HepG2 (cell line): Measurements from ENCODE around the gene MUC4. TPM values are rescaled to one million over a fixed set of nuclear protein-coding genes. Genes with fewer than 3 reads are reported as not detected.

ENCODE experiments used
- ATAC-seq: fragments of 200-7000 bp; cut with Tn5 transposase; 3 replicates; pipeline ENCODE4 v1.9.1; 2020; ENCODE audit warnings: mild to moderate bottlenecking, moderate library complexity
- BruUV-seq: library from RNA; stranded (reverse); fragments of 400-500 nt; replicated peaks from 2 replicates; lab custom pipeline; 2021; lab: Mats Ljungman, UMichigan
- CTCF ChIA-PET: fragments of 300-600 bp; formaldehyde crosslinking; extraction: SDS; loops from one replicate; lab custom pipeline; 2021; ENCODE audit warnings: low total read pairs, inconsistent platforms, low intra/inter-chr PET ratio; lab: Yijun Ruan, JAX
- POLR2A ChIA-PET: fragments of 350-600 bp; sonication (Branson Sonifier 250); formaldehyde crosslinking; loops from one replicate; lab custom pipeline; 2020; ENCODE audit warnings: antibody characterized with exemption, inconsistent platforms; lab: Yijun Ruan, JAX
- DNase-seq: peaks from one replicate; pipeline ENCODE4 v3.0.0-alpha.2; 2015; ENCODE audit warnings: low spot score
- FAIRE-seq: peaks from 3 replicates; lab custom pipeline; 2011; peaks lifted over from hg19 to GRCh38; lab: Jason Lieb, UNC
- H2AFZ ChIP-seq: one replicate; pipeline ENCODE4 v1.6.1; 2011; ENCODE audit warnings: low read length, inconsistent platforms
- H3K27ac ChIP-seq: fragments of 300-600 bp; 3 replicates; pipeline ENCODE4 v1.8.0; 2011; ENCODE audit warnings: mixed run types, mild to moderate bottlenecking, mixed read lengths, low read length, inconsistent platforms; ENCODE audit not compliant: insufficient read depth; ENCODE audit errors: extremely low read length
- H3K27me3 ChIP-seq, 2 experiments: fragments of 200-600 bp in 1 of 2; 2 replicates in 1 of 2; 3 replicates in 1 of 2; pipeline versions ENCODE4 v1.6.0 to v1.8.0; 2011; ENCODE audit warnings: low read length in 2 of 2, mild to moderate bottlenecking in 2 of 2, moderate library complexity in 2 of 2, inconsistent platforms in 1 of 2; ENCODE audit not compliant: insufficient read depth in 2 of 2, control insufficient read depth in 1 of 2
- H3K36me3 ChIP-seq, 2 experiments: fragments of 200-600 bp in 1 of 2; replicated peaks in 1 of 2; 2 replicates in 1 of 2; 3 replicates in 1 of 2; pipeline versions ENCODE4 v1.5.1 to v1.8.0; 2011; ENCODE audit warnings: low read length in 2 of 2, inconsistent platforms in 1 of 2; ENCODE audit not compliant: insufficient read depth in 2 of 2, control insufficient read depth in 1 of 2
- H3K4me1 ChIP-seq: 2 replicates; pipeline ENCODE4 v1.5.1; 2012; ENCODE audit warnings: low read length, inconsistent platforms; ENCODE audit not compliant: insufficient read depth
- H3K4me2 ChIP-seq: 2 replicates; pipeline ENCODE4 v1.6.0; 2011; ENCODE audit warnings: low read depth, low read length, inconsistent platforms
- H3K4me3 ChIP-seq, 3 experiments: fragments of 200-600 bp in 1 of 3; sonication (generic), shearing (Covaris generic) in 1 of 3; replicated peaks in 1 of 3; 2 replicates each; pipeline ENCODE4 v1.5.1; 2011 to 2016; ENCODE audit warnings: low read length in 3 of 3, inconsistent platforms in 2 of 3, low read depth in 2 of 3, mild to moderate bottlenecking in 2 of 3, control low read depth in 1 of 3, mixed read lengths in 1 of 3; ENCODE audit not compliant: insufficient read depth in 1 of 3
- H3K79me2 ChIP-seq: one replicate; pipeline ENCODE4 v1.6.1; 2011; ENCODE audit warnings: low read length, inconsistent platforms; ENCODE audit not compliant: insufficient read depth
- H3K9ac ChIP-seq: 2 replicates; pipeline ENCODE4 v1.6.0; 2011; ENCODE audit warnings: mild to moderate bottlenecking, low read depth, low read length, inconsistent platforms; ENCODE audit not compliant: insufficient read depth
- H3K9me3 ChIP-seq: 2 replicates; pipeline ENCODE4 v1.5.1; 2012; ENCODE audit warnings: mild to moderate bottlenecking, low read length
- H4K20me1 ChIP-seq: 2 replicates; pipeline ENCODE4 v1.6.0; 2011; ENCODE audit warnings: inconsistent platforms, mild to moderate bottlenecking, low read length, moderate library complexity; ENCODE audit not compliant: insufficient read depth
- ETV5 ChIP-seq: IDR thresholded peaks from 2 replicates; pipeline ENCODE4 v1.6.1; 2018; ENCODE audit warnings: missing biosample characterization, missing genetic modification reagents, inconsistent platforms, borderline replicate concordance
- MEIS2 ChIP-seq: sonication (generic); formaldehyde crosslinking; IDR thresholded peaks from 2 replicates; pipeline ENCODE4 v1.9.0; 2021; ENCODE audit warnings: mild to moderate bottlenecking, missing genetic modification reagents
- NR2F1 ChIP-seq, 2 experiments: fragments of 450-650 bp in 1 of 2; formaldehyde crosslinking in 1 of 2; IDR thresholded peaks; 2 replicates each; pipeline versions ENCODE4 v1.5.0 to v1.6.1; 2016 to 2020; ENCODE audit warnings: mild to moderate bottlenecking in 1 of 2, missing compliant biosample characterization in 1 of 2, missing genetic modification reagents in 1 of 2, moderate library complexity in 1 of 2
- PLRG1 ChIP-seq: fragments of 450-650 bp; conservative IDR thresholded peaks from 2 replicates; pipeline ENCODE4 v1.6.1; 2016
- REL ChIP-seq: sonication (generic); formaldehyde crosslinking; conservative IDR thresholded peaks from 2 replicates; pipeline ENCODE4 v1.8.0; 2022; ENCODE audit warnings: mild to moderate bottlenecking, missing genetic modification reagents, moderate library complexity
- ZNF776 ChIP-seq: sonication (generic); formaldehyde crosslinking; IDR thresholded peaks from 2 replicates; pipeline ENCODE4 v1.4.0; 2020; ENCODE audit warnings: mild to moderate bottlenecking, missing genetic modification reagents
- ZNF879 ChIP-seq: sonication (generic); formaldehyde crosslinking; IDR thresholded peaks from 2 replicates; pipeline ENCODE4 v1.8.1; 2023; ENCODE audit warnings: missing genetic modification reagents
- ZNF883 ChIP-seq: sonication (generic); formaldehyde crosslinking; IDR thresholded peaks from 2 replicates; pipeline ENCODE4 v1.5.1; 2020; ENCODE audit warnings: mild to moderate bottlenecking, missing genetic modification reagents; ENCODE audit errors: not compliant biosample characterization
- WGBS: methylation state at CpG from one replicate; pipeline ENCODE4 v1.1.6; 2017; ENCODE audit warnings: low lambda C conversion rate; 5-methylcytosine and 5-hydroxymethylcytosine counted together
- in situ Hi-C: cut with HindIII; loops from 2 replicates; pipeline ENCODE4 v1.10.0; 2017; ENCODE audit warnings: low pct_unique_long_range_greater_than_20kb; ENCODE audit not compliant: extremely low pct_ligation_motif_present
- intact Hi-C: fragments of 100-400 bp; cut with micrococcal nuclease; formaldehyde crosslinking; loops from one replicate; pipeline ENCODE4 v1.10.0; 2022; ENCODE audit not compliant: unreplicated experiment
- polyA plus RNA-seq, 8 experiments: library from polyadenylated mRNA; depleted of rRNA in 3 of 8; stranded (reverse) in 7 of 8; unstranded in 1 of 8; fragments of >200 nt; fragmentation: Illumina TruSeq in 4 of 8; extraction: Trizol in 4 of 8; gene quantifications; 2 replicates each; pipeline versions ENCODE4 v1.2.1 to v1.2.3, GENCODE V29; 2011 to 2016; ENCODE audit warnings: low read depth in 4 of 8, missing spikeins in 1 of 8, mixed read lengths in 1 of 8; ENCODE audit not compliant: insufficient read depth in 1 of 8
- total RNA-seq, 5 experiments: library from RNA; depleted of rRNA; stranded (reverse); fragments of >200 nt; fragmentation: Illumina TruSeq; extraction: Trizol; gene quantifications; 2 replicates each; pipeline ENCODE4 v1.2.3, GENCODE V29; 2016; ENCODE audit warnings: low read depth in 1 of 5
- TF ChIP-seq, protein P1 (sequence below): sonication (generic); formaldehyde crosslinking; IDR thresholded peaks from 2 replicates; pipeline ENCODE4 v1.4.0; 2020; ENCODE audit warnings: missing genetic modification reagents, mild to moderate bottlenecking, borderline replicate concordance
- TF ChIP-seq, protein P2 (sequence below), 2 experiments: sonication (generic) in 1 of 2; formaldehyde crosslinking in 1 of 2; IDR thresholded peaks; 2 replicates each; pipeline versions ENCODE4 v1.6.1 to v1.9.0; 2014 to 2022; ENCODE audit warnings: antibody characterized with exemption in 1 of 2, borderline replicate concordance in 1 of 2, inconsistent platforms in 1 of 2, low read depth in 1 of 2, missing genetic modification reagents in 1 of 2

MUC4 gene
- total and polyA plus RNA-seq, 2 of the 13 experiments (the other 11 are each of a cell fraction or from before 2014, with no cell fraction given) = not detected

DNA sequence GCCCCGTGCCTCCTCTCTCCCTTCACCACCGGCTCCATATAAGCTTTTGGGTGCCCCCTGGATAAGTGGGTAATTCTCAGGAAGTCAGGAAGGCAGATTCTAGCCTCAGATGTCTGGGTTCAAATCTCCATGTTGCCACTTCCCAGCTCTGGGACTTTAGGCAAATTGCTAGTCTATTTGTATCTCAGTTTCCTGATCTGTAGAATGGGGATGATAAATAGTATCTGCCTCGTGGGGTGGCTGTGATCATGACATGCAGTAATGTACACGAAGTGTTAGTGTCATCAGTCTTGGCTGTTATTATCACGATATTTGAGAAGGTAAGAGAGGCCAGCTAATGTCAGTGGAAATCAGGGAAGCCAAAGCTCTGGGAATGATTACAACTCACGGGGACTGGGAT lies 43.3 kb downstream of the MUC4 start:
- DNase-seq (no peak), FAIRE-seq (no peak)
- no TSS peak for BruUV-seq

More for the DNA sequence above, 43.3 kb downstream of the MUC4 start:
- Histone ChIP-seq H3K27ac (no peak overlapping the region), H3K4me2 (no peak overlapping the region), H3K4me1 (no peaks in the 10 kb centered on the region), H3K36me3 (no peaks in the 10 kb centered on the region), H2AFZ (no peak overlapping the region), H3K27me3 (peaks cover 7 to 36% of the 10 kb centered on the region in 2 experiments; a peak in 4 of 5 replicates), H3K4me3 (no peak overlapping the region), H3K9ac (no peak overlapping the region), H4K20me1 (no peaks in the 10 kb centered on the region), H3K9me3 (no peaks in the 10 kb centered on the region), H3K79me2 (no peaks in the 10 kb centered on the region)
- intact Hi-C loops = no loop called here
- no peak for TF ChIP-seq REL (CRISPR knock-in tag)
- no peak for TF ChIP-seq NR2F1 (CRISPR knock-in tag; IDR thresholded peaks at IDR 0.05)
- no peak for TF ChIP-seq ZNF879
- TF ChIP-seq, protein P1, sequence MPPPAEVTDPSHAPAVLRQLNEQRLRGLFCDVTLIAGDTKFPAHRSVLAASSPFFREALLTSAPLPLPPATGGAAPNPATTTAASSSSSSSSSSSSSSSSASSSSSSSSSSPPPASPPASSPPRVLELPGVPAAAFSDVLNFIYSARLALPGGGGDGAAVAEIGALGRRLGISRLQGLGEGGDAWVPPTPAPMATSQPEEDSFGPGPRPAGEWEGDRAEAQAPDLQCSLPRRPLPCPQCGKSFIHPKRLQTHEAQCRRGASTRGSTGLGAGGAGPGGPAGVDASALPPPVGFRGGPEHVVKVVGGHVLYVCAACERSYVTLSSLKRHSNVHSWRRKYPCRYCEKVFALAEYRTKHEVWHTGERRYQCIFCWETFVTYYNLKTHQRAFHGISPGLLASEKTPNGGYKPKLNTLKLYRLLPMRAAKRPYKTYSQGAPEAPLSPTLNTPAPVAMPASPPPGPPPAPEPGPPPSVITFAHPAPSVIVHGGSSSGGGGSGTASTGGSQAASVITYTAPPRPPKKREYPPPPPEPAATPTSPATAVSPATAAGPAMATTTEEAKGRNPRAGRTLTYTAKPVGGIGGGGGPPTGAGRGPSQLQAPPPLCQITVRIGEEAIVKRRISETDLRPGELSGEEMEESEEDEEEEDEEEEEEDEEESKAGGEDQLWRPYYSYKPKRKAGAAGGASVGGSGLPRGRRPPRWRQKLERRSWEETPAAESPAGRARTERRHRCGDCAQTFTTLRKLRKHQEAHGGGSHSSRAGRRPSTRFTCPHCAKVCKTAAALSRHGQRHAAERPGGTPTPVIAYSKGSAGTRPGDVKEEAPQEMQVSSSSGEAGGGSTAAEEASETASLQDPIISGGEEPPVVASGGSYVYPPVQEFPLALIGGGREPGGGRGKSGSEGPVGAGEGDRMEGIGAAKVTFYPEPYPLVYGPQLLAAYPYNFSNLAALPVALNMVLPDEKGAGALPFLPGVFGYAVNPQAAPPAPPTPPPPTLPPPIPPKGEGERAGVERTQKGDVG (CRISPR knock-in tag) = no peak
- TF ChIP-seq, protein P2, sequence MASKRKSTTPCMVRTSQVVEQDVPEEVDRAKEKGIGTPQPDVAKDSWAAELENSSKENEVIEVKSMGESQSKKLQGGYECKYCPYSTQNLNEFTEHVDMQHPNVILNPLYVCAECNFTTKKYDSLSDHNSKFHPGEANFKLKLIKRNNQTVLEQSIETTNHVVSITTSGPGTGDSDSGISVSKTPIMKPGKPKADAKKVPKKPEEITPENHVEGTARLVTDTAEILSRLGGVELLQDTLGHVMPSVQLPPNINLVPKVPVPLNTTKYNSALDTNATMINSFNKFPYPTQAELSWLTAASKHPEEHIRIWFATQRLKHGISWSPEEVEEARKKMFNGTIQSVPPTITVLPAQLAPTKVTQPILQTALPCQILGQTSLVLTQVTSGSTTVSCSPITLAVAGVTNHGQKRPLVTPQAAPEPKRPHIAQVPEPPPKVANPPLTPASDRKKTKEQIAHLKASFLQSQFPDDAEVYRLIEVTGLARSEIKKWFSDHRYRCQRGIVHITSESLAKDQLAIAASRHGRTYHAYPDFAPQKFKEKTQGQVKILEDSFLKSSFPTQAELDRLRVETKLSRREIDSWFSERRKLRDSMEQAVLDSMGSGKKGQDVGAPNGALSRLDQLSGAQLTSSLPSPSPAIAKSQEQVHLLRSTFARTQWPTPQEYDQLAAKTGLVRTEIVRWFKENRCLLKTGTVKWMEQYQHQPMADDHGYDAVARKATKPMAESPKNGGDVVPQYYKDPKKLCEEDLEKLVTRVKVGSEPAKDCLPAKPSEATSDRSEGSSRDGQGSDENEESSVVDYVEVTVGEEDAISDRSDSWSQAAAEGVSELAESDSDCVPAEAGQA (IDR thresholded peaks at IDR 0.05; ENCODE audit: low read depth) = no peak
- TF ChIP-seq, protein P2 (CRISPR knock-in tag; IDR thresholded peaks at IDR 0.05; ENCODE audit: borderline replicate concordance) = no peak
- TF ChIP-seq PLRG1 = no peak
- TF ChIP-seq MEIS2 (CRISPR knock-in tag) = no peak
- TF ChIP-seq ETV5 (CRISPR knock-in tag) = no peak
- TF ChIP-seq ZNF776 (CRISPR knock-in tag) = no peak
- TF ChIP-seq ZNF883 = no peak
- in situ Hi-C loops = no loop called here
- ChIA-PET POLR2A (no interaction called here), CTCF (no interaction called here)
- WGBS = 11% methylated on average over 6 of the region's 6 CpGs
- no peak for ATAC-seq
